Parathyroid adenoma (tissue), 2 donors: Measurements from ENCODE around the gene PTGES3L.
"Not testable (repeated sequence)": the region's sequence is repeated elsewhere in the genome, so short reads cannot be mapped to it uniquely, and the experiment has no call there.

Source experiments
- H2AFZ ChIP-seq: fragments of 300-600 bp; sonication (generic); one replicate; pipeline ENCODE4 v1.7.0; 2017; ENCODE audit warnings: antibody characterized with exemption, mild to moderate bottlenecking
- H3K27ac ChIP-seq: fragments of 300-600 bp; sonication (generic); one replicate; pipeline ENCODE4 v1.7.0; 2017
- H3K27me3 ChIP-seq: fragments of 300-600 bp; sonication (generic); one replicate; pipeline ENCODE4 v1.7.0; 2017; ENCODE audit warnings: low read length; ENCODE audit not compliant: control insufficient read depth, insufficient read depth
- H3K36me3 ChIP-seq: fragments of 300-600 bp; sonication (generic); one replicate; pipeline ENCODE4 v1.7.0; 2017; ENCODE audit warnings: low read length; ENCODE audit not compliant: control insufficient read depth, insufficient read depth
- H3K4me1 ChIP-seq: fragments of 300-600 bp; sonication (generic); one replicate; pipeline ENCODE4 v1.7.0; 2017; ENCODE audit warnings: control low read depth
- H3K4me2 ChIP-seq: fragments of 300-600 bp; sonication (generic); one replicate; pipeline ENCODE4 v1.7.0; 2017; ENCODE audit warnings: low read length
- H3K4me3 ChIP-seq: fragments of 300-600 bp; sonication (generic); one replicate; pipeline ENCODE4 v1.7.0; 2017; ENCODE audit warnings: low read depth, low read length
- H3K79me2 ChIP-seq: fragments of 300-600 bp; sonication (generic); one replicate; pipeline ENCODE4 v1.7.0; 2017; ENCODE audit warnings: control low read depth
- H3K9ac ChIP-seq: fragments of 300-600 bp; sonication (generic); one replicate; pipeline ENCODE4 v1.7.0; 2017; ENCODE audit warnings: mild to moderate bottlenecking
- H3K9me3 ChIP-seq: fragments of 300-600 bp; sonication (generic); one replicate; pipeline ENCODE4 v1.7.0; 2017; ENCODE audit warnings: low read length; ENCODE audit not compliant: control insufficient read depth
- TF ChIP-seq, protein P1 (sequence below): fragments of 300-600 bp; sonication (generic); IDR thresholded peaks from one replicate; pipeline ENCODE4 v1.7.0; 2017; ENCODE audit warnings: antibody characterized with exemption, mild to moderate bottlenecking
- donor health status: primary hyperparathyroidism.

Gene PTGES3L

DNA sequence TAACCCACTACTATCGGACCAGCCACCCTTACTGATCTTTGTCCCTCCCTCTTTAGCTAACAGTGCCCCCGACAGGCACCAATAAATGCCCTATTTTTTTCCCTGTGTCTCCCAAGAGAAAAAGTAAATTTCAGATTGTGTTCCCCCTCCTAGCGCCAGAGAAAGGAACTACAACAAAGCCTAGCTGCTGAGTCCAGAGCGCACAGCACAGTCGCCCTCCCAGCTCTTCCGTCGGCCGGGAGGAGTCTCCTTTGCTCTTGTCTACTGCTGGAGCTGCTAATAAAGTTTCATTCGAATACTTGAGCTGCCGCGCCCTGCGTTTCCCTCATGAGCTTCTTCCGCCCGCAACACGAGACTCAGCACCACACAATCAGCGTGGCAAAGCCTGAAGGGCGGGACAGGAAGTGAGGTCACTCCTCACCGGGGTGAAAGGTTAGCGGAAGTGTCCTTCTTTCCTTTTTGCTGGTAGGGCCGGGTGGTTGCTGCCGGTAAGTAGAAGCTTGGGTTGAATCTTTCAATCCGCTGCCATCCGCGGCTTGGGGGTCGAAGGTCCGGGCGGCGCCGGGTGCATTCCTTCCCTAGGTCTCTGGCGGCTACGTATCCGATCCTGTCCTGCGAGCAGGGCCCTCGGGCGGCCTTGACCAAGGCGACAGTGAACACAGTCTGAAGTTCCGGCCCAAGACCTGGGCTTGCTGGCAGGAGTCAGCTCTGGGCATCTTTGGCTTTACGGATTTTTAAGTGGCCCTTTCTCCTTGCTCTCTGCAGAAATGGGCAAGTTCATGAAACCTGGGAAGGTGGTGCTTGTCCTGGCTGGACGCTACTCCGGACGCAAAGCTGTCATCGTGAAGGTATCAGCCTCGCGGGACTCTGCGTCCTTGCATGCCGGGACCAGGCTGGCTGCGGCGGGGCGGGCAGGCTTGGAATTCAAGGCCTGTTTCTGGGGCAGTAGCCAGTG is 18.4 kb upstream of the PTGES3L start, which contains the start of gene RPL27:
Gene RPL27 (plus strand): TSS at position 436 of the 955 bp plus-strand sequence. CDS start 332 bp downstream, at position 768.
- TF ChIP-seq, protein P1, sequence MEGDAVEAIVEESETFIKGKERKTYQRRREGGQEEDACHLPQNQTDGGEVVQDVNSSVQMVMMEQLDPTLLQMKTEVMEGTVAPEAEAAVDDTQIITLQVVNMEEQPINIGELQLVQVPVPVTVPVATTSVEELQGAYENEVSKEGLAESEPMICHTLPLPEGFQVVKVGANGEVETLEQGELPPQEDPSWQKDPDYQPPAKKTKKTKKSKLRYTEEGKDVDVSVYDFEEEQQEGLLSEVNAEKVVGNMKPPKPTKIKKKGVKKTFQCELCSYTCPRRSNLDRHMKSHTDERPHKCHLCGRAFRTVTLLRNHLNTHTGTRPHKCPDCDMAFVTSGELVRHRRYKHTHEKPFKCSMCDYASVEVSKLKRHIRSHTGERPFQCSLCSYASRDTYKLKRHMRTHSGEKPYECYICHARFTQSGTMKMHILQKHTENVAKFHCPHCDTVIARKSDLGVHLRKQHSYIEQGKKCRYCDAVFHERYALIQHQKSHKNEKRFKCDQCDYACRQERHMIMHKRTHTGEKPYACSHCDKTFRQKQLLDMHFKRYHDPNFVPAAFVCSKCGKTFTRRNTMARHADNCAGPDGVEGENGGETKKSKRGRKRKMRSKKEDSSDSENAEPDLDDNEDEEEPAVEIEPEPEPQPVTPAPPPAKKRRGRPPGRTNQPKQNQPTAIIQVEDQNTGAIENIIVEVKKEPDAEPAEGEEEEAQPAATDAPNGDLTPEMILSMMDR, result peak; percentile 93
- peaks cover 12% of the 10 kb centered on the region for H3K4me1 ChIP-seq
- peak within 1 kb of the TSS; percentile 76 for H3K4me3 ChIP-seq
- no peaks in the 10 kb centered on the region for H3K9me3 ChIP-seq
- H3K4me2 ChIP-seq, result peak within 1 kb of the TSS; percentile 70
- peaks cover 11% of the 10 kb centered on the region for H3K79me2 ChIP-seq
- peak within 1 kb of the TSS; percentile 87 for H3K27ac ChIP-seq
- no peaks in the 10 kb centered on the region for H3K27me3 ChIP-seq
- H2AFZ ChIP-seq, result peak within 1 kb of the TSS; percentile 83
- H3K36me3 ChIP-seq, result no peaks in the 10 kb centered on the region
- peak within 1 kb of the TSS; percentile 32 for H3K9ac ChIP-seq

DNA sequence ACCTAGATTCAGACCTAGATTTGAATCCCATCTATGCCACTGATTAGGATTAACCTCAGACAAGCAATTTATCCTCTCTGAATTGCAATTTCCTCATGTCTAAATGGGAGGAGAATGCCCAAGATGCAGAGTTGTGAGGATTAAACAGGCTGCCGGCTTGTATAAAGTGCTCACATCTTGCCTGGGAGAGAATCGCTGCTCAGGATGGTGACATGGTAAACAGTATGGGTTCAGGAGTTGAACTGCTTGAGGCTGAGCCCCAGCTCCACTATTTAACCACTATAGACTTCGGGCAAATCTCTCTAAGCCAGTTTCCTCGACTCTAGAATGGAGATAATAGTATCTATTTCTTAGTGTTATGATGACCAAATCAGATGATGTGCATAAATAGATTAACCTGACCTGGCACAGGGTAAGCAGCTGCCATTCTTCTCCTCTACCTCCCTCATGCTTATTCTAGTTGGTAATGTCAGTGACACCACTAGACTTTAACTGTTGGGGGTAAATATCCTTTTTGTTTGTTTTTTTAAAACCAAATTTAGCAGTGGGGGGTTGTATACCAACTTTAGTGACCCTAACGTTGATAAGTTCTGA is 17.6 kb upstream of the PTGES3L start:
- TF ChIP-seq, protein P1, result no peak
- Histone ChIP-seq H3K4me3 (peak overlapping the region; percentile 76), H3K79me2 (peaks cover 11% of the 10 kb centered on the region), H3K27ac (peak overlapping the region; percentile 87), H3K9ac (no peak overlapping the region), H3K36me3 (no peaks in the 10 kb centered on the region), H2AFZ (peak overlapping the region; percentile 63), H3K4me2 (peak overlapping the region; percentile 5), H3K9me3 (no peaks in the 10 kb centered on the region), H3K27me3 (no peaks in the 10 kb centered on the region), H3K4me1 (peaks cover 12% of the 10 kb centered on the region)

DNA sequence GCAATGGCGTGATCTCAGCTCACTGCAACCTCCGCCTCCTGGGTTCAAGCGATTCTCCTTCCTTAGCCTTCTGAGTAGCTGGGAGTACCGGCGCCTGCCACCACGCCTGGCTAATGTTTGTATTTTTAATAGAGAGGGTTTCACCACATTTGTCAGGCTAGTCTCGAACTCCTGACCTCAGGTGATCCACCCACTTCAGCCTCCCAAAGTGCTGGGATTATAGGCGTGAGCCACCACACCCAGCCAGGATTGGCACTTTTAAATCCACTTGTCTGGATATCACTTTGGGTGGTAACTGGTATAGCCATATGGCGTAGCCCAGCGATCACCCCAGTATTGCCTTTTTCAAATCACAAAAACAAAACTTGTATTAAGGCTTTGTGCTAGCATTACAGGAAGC is 14.0 kb upstream of the PTGES3L start:
- H3K27me3 ChIP-seq, H3K27ac ChIP-seq, H3K9ac ChIP-seq, H3K9me3 ChIP-seq, H3K4me3 ChIP-seq, H3K36me3 ChIP-seq, H2AFZ ChIP-seq, H3K79me2 ChIP-seq, H3K4me1 ChIP-seq, H3K4me2 ChIP-seq: not testable (repeated sequence)

DNA sequence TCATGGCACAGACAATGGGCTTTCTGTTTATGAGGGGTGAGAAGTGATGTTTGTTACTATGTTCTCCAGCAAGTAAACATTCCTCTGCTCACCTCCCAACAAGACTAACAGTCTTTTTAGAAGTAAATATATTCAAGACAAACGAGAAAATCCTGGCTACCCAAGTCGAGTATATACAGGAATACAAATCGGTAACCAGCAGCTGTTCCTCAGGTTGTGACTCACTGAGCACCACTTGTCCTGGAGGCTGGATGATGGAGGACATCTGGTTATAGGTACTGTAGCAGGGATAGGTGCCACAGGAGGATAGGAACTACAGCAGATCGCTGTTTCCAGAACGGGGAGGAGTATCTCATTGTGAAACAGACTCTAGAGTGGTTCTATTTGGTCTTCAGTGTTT is 13.0 kb upstream of the PTGES3L start:
- Histone ChIP-seq H2AFZ (no peak overlapping the region), H3K9me3 (no peaks in the 10 kb centered on the region), H3K4me3 (no peak overlapping the region), H3K27me3 (no peaks in the 10 kb centered on the region), H3K4me1 (no peaks in the 10 kb centered on the region), H3K27ac (no peak overlapping the region), H3K9ac (no peak overlapping the region), H3K4me2 (no peak overlapping the region), H3K79me2 (peaks cover 2% of the 10 kb centered on the region), H3K36me3 (no peaks in the 10 kb centered on the region)
- TF ChIP-seq, protein P1, result no peak

DNA sequence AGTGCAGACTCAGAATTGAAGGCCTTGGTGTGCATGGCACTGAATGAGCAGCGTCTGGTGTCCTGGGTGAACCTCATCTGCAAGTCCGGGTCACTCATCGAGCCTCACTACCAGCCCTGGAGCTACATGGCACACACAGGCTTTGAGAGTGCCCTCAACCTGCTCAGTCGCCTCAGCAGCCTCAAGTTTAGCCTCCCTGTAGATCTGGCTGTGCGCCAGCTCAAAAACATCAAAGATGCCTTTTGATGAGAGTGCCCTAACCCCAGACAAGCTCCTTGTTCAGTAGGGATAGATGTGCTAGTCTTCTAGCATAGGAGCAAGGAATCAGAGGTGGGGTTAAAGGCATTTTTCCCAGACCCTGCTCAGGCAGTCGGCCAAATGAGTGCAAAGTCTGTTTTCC is 11.6 kb upstream of the PTGES3L start:
- no peak overlapping the region for H3K9ac ChIP-seq
- H3K79me2 ChIP-seq, result peaks cover 7% of the 10 kb centered on the region
- H3K4me3 ChIP-seq, result no peak overlapping the region
- no peaks in the 10 kb centered on the region for H3K36me3 ChIP-seq
- H3K9me3 ChIP-seq, result no peaks in the 10 kb centered on the region
- H3K4me2 ChIP-seq, result no peak overlapping the region
- no peaks in the 10 kb centered on the region for H3K4me1 ChIP-seq
- H2AFZ ChIP-seq, result no peak overlapping the region
- no peaks in the 10 kb centered on the region for H3K27me3 ChIP-seq
- H3K27ac ChIP-seq, result no peak overlapping the region
- TF ChIP-seq, protein P1, result no peak
